Keratinocyte (primary cell): ENCODE results near the gene CST6.

Experiments used
- CTCF ChIP-seq, 3 experiments: IDR thresholded peaks in 1 of 3; conservative IDR thresholded peaks in 1 of 3; optimal IDR thresholded peaks in 1 of 3; 2 replicates in 2 of 3; 3 replicates in 1 of 3; pipeline versions ENCODE3 to v1.5.1; 2011; ENCODE audit warnings: low read length in 3 of 3, mild to moderate bottlenecking in 3 of 3, moderate library complexity in 2 of 3, control low read depth in 1 of 3, inconsistent platforms in 1 of 3; ENCODE audit not compliant: insufficient read depth in 2 of 3; ENCODE audit errors: extremely low read depth in 1 of 3
- EZH2 ChIP-seq: IDR thresholded peaks from one replicate; pipeline ENCODE4 v1.6.1; 2012; ENCODE audit warnings: inconsistent platforms, mild to moderate bottlenecking, low read length, moderate library complexity

DNA sequence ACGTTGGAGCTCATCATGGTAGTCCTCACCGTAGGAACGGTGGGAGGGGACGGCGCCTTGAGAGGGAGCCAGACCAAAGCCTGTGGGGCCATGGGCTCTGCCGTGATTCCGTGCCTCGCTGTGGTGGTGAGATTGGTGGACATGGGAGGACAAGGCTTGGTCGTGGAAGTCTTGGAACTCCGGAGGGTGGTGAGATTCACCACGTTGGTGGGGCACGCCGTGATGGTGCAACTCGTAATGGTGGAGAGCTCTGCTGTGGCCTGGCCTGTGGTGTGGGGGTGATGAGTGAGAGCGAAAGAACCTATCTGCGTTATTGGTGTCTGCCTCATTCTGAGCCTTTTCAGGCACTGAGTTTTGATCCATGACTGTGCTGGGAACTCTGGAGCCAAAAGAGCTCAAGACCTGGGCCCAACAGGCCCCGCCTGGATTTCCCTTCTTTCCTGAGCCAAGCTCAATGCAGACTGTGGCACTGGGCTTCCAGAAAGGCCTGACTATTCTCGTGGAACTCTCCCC, 14.3 kb downstream of the CST6 start, which contains the start of gene CATSPER1:
- TF ChIP-seq CTCF (optimal IDR thresholded peaks at IDR 0.05 in 1 of 3, IDR thresholded peaks at IDR 0.05 in 1 of 3, conservative IDR thresholded peaks at IDR 0.05 in 1 of 3; ENCODE audit: extremely low read depth in 1 of 3, insufficient read depth in 2 of 3, low read length in 3 of 3) = no peak
- TF ChIP-seq EZH2 = no peak
